Stomach (tissue), 4 donors: ENCODE data around the gene GABRG3.

Experiments
- CTCF ChIP-seq, 7 experiments: fragments of 450-650 bp in 4 of 7; fragments of 200-600 bp in 3 of 7; sonication (generic) in 3 of 7; IDR thresholded peaks; one replicate each; pipeline ENCODE4 v1.5.1; 2016 to 2019; ENCODE audit warnings: antibody characterized with exemption in 7 of 7, control low read depth in 2 of 7, mild to moderate bottlenecking in 1 of 7
- EP300 ChIP-seq: sonication (generic); formaldehyde crosslinking; IDR thresholded peaks from one replicate; pipeline ENCODE4 v1.6.1; 2017; ENCODE audit warnings: antibody characterized with exemption
- POLR2A ChIP-seq, 4 donors: fragments of 450-650 bp; IDR thresholded peaks; one replicate each; pipeline ENCODE4 v1.6.1; 2016; ENCODE audit warnings: antibody characterized with exemption in 4 of 4, control low read depth in 2 of 4, mild to moderate bottlenecking in 1 of 4, moderate library complexity in 1 of 4
- POLR2AphosphoS5 ChIP-seq, 3 donors: sonication (generic); formaldehyde crosslinking; IDR thresholded peaks; one replicate each; pipeline ENCODE4 v1.6.1; 2016; ENCODE audit warnings: antibody characterized with exemption in 3 of 3

- TF ChIP-seq CTCF (IDR thresholded peaks at IDR 0.05) = no peak
- no peak for TF ChIP-seq EP300
- no peak for TF ChIP-seq POLR2A (IDR thresholded peaks at IDR 0.05)
- no peak for TF ChIP-seq POLR2AphosphoS5 (IDR thresholded peaks at IDR 0.05)
These were observed 541.5 kb downstream of the GABRG3 start for GRCh38 chr15:27512281-27513001.
